Glomerular visceral epithelial cell (primary cell): ENCODE results near the gene MEGF10.

Experiments used
- DNase-seq: peaks from one replicate; pipeline ENCODE4 v3.0.0-alpha.2; 2016; ENCODE audit errors: extremely low spot score

MEGF10 gene

GRCh38 chr5:127369796-127370195 lies 79.2 kb downstream of the MEGF10 start:
- DNase-seq, result no peak

GRCh38 chr5:127370631-127371030 lies 80.0 kb downstream of the MEGF10 start:
- DNase-seq, result no peak

GRCh38 chr5:127373858-127374491 lies 83.4 kb downstream of the MEGF10 start:
- no peak for DNase-seq

GRCh38 chr5:127375124-127375523 lies 84.5 kb downstream of the MEGF10 start:
- no peak for DNase-seq

- no peak for DNase-seq
Observed at GRCh38 chr5:127375544-127376091, 85.0 kb downstream of the MEGF10 start.

GRCh38 chr5:127377651-127378050 lies 87.1 kb downstream of the MEGF10 start:
- no peak for DNase-seq

GRCh38 chr5:127385936-127386335 lies 95.3 kb downstream of the MEGF10 start:
- no peak for DNase-seq

- no peak for DNase-seq
Observed at GRCh38 chr5:127386557-127386956, 96.0 kb downstream of the MEGF10 start.

GRCh38 chr5:127389601-127390000 lies 99.0 kb downstream of the MEGF10 start:
- no peak for DNase-seq

- DNase-seq, result no peak
Observed at GRCh38 chr5:127392762-127393161, 102.2 kb downstream of the MEGF10 start.

GRCh38 chr5:127396490-127397155 lies 106.0 kb downstream of the MEGF10 start:
- no peak for DNase-seq

- DNase-seq, result no peak
Observed at GRCh38 chr5:127398508-127398907, 107.9 kb downstream of the MEGF10 start.

GRCh38 chr5:127399068-127399467 lies 108.5 kb downstream of the MEGF10 start:
- no peak for DNase-seq

- DNase-seq, result no peak
Observed at GRCh38 chr5:127400539-127400938, 109.9 kb downstream of the MEGF10 start.

GRCh38 chr5:127400946-127401670 lies 110.5 kb downstream of the MEGF10 start:
- peak; percentile 18 for DNase-seq

- no peak for DNase-seq
Observed at GRCh38 chr5:127402361-127402760, 111.8 kb downstream of the MEGF10 start.

GRCh38 chr5:127404190-127404589 lies 113.6 kb downstream of the MEGF10 start:
- DNase-seq, result no peak

GRCh38 chr5:127406326-127407121 lies 115.9 kb downstream of the MEGF10 start:
- DNase-seq, result no peak

GRCh38 chr5:127409246-127409917 lies 118.8 kb downstream of the MEGF10 start:
- DNase-seq, result no peak

GRCh38 chr5:127409921-127410675 lies 119.5 kb downstream of the MEGF10 start:
- no peak for DNase-seq

- DNase-seq, result no peak
Observed at GRCh38 chr5:127410959-127411358, 120.4 kb downstream of the MEGF10 start.
